Right renal cortex interstitium (tissue), 3 donors: ENCODE measurements around the gene SUV39H1. TPM values are rescaled to one million over a fixed set of nuclear protein-coding genes. Genes with fewer than 3 reads are reported as not detected.
"Not testable (repeated sequence)": the region's sequence is repeated elsewhere in the genome, so short reads cannot be mapped to it uniquely, and the experiment has no call there.

Experiments
- DNase-seq, 3 donors: peaks; one replicate each; pipeline ENCODE4 v3.0.0-alpha.2; 2013; ENCODE audit warnings: low read depth in 3 of 3, low spot score in 2 of 3
- polyA plus RNA-seq, 3 donors: library from polyadenylated mRNA; unstranded; fragments of 120-200 nt; gene quantifications; one replicate each; pipeline ENCODE4 v1.2.1, GENCODE V29; 2013; ENCODE audit not compliant: insufficient read length in 3 of 3

SUV39H1 gene
- polyA plus RNA-seq, 3 donors = 5.7 to 6.5 (median 6.0) TPM

- DNase-seq = no peak
Observed at GRCh38 chrX:48684134-48684533, 12.4 kb upstream of the SUV39H1 start.

GRCh38 chrX:48685416-48685815 is 11.1 kb upstream of the SUV39H1 start:
- no peak for DNase-seq

- DNase-seq = no peak
Observed at GRCh38 chrX:48688531-48689150, 7.9 kb upstream of the SUV39H1 start.

GRCh38 chrX:48689208-48689920 is 7.2 kb upstream of the SUV39H1 start:
- DNase-seq = no peak

- not testable (repeated sequence) for DNase-seq
Observed at GRCh38 chrX:48691746-48692145, 4.8 kb upstream of the SUV39H1 start.

GRCh38 chrX:48694776-48695533 is 1.6 kb upstream of the SUV39H1 start:
- no peak for DNase-seq

GRCh38 chrX:48695534-48695896 is 1.0 kb upstream of the SUV39H1 start:
- no peak for DNase-seq

- DNase-seq = no peak
Observed at GRCh38 chrX:48695925-48696300, 621 bp upstream of the SUV39H1 start.

GRCh38 chrX:48696909-48697727 is 584 bp downstream of the SUV39H1 start:
- no peak for DNase-seq

- no peak for DNase-seq
Observed at GRCh38 chrX:48698306-48698705, 1.8 kb downstream of the SUV39H1 start.

GRCh38 chrX:48700246-48700645 is 3.7 kb downstream of the SUV39H1 start:
- no peak for DNase-seq

- no peak for DNase-seq
Observed at GRCh38 chrX:48700951-48701653, 4.6 kb downstream of the SUV39H1 start.

- no peak for DNase-seq
Observed at GRCh38 chrX:48702032-48702431, 5.5 kb downstream of the SUV39H1 start.

- no peak for DNase-seq
Observed at GRCh38 chrX:48702716-48703115, 6.2 kb downstream of the SUV39H1 start.

- DNase-seq = no peak
Observed at GRCh38 chrX:48703228-48703627, 6.7 kb downstream of the SUV39H1 start.

- DNase-seq = no peak
Observed at GRCh38 chrX:48703642-48704481, 7.3 kb downstream of the SUV39H1 start.

GRCh38 chrX:48705871-48706270 is 9.3 kb downstream of the SUV39H1 start:
- no peak for DNase-seq

GRCh38 chrX:48709522-48710112 is 13.1 kb downstream of the SUV39H1 start:
- DNase-seq = no peak
